Renal pelvis (tissue), 4 donors: Measurements from ENCODE around the gene TCFL5. TPM values are rescaled to one million over a fixed set of nuclear protein-coding genes. Genes with fewer than 3 reads are reported as not detected.

Experiments
- DNase-seq: peaks from one replicate; pipeline ENCODE4 v3.0.0-alpha.2; 2013
- polyA plus RNA-seq, 3 donors: library from polyadenylated mRNA; unstranded; fragments of 120-200 nt; gene quantifications; one replicate each; pipeline ENCODE4 v1.2.1, GENCODE V29; 2013; ENCODE audit not compliant: insufficient read length in 3 of 3

TCFL5 gene
- polyA plus RNA-seq, 3 donors = 11.3 to 13.2 (median 12.7) TPM

DNA sequence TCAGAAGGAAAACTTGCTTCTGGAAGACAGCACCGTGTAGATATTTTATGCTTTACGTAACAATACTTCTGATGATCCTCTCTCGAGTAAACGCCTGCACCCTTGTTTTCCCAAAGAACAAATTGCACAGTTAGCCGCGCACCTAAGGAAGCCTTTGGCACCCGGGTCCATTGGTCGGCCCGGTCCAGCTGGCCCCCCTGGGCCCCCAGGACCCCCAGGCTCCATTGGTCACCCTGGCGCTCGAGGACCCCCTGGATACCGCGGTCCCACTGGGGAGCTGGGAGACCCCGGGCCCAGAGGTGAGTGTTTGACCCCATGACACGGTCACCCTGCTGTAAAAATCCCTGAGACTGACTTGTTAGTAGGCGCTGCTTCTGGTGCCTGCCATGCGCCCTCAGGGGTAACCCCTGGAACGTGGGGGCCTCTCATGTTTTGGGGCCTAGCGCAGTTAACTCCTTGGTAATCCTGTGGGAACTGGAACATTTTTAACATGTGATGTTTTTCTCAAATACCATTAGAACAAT lies 24.6 kb downstream of the TCFL5 start:
- DNase-seq = no peak

DNA sequence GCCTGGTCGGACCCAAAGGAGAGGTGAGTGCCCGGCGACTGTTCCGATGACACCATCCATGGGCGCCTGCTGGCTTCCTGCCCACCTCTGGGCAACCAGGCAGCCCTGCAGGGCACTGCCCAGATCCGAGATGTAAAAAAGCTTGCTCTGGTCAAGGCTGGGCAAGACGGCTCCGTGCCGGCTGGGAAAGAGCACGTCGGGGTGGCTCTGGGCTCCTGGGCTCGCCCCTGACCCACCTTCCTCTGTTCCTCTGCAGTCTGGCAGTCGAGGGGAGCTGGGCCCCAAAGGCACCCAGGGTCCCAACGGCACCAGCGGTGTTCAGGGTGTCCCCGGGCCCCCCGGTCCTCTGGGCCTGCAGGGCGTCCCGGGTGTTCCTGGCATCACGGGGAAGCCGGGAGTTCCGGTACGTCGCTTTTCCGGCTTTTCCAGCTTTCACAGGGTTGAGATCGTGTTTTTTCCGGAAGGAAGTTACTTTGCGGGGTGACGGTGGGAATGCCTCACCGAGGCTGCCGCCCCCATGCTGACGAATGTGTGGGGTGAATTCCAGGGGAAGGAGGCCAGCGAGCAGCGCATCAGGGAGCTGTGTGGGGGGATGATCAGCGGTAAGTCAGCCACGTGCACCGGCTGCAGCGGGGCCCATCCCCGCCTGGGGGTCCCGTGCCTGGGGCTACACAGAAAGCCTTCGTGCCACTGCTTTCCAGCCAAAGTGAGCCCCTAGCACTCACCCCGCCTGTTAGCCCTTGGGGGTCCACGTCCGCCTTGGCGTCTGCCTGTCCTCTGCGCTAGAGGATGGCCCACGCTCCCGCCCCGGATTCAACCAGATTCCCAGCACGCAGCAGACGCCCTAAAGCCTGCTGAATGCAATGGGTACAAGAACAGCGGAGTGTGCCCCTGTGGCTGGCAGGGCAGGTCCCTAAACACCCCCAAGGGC lies 25.4 kb downstream of the TCFL5 start:
- DNase-seq = no peak

DNA sequence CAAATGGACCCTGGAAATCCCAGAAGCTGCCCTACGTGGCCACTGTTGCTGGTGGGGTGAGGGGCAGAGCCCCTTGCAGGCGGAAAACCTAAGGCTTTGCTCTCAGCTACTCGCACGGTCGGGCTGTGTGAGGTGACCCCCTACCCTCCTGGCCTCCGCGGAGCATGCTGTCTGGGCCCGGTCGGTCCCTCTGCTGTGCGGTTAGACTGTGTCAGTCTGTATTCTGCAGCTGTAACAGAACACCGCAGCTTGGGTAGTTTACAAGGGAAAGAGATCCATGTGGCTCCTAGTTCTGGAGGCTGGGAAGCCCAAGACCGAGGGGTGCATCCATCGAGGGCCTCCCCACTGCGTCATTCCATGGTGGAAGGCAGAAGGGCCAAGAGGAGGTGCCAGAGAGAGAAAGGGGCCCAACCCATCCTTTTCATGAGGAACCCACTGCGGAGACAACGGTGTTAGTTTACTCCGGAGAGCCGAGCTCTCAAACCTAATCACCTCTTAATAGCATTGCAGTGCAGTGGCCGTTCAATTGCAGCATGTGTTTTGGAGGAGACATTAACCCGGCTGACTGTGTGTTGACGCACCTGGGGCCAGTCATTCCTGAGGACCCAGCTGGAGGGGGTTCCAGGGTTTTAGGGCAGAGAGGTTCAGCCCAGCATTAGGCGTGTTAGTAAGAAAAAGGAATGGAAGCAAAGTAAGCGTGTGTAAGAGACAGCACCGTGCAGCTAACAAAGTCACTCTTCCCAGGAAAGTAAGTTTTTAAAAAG lies 26.5 kb downstream of the TCFL5 start:
- DNase-seq = no peak

DNA sequence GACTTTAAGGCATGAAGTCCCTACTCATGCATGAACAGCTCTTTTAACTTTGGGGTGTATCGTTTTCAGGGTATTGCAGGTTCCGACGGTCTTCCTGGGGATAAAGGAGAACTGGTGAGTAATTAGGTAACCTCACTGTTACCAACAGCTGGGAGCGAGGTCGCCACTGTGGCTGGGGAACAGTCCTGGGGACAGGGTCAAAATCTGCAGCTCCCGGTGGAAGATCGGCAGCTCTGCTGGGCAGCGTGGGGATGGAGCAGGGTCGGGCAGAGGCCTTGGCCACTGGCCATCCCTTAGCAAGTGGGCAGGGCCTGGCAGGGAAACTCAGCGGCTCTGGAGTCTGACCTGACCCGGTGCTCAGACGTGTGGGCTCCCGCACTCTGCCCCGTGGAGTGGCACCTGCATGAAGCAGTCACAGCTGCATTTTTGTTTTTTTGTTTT lies 28.7 kb downstream of the TCFL5 start:
- DNase-seq = no peak

DNA sequence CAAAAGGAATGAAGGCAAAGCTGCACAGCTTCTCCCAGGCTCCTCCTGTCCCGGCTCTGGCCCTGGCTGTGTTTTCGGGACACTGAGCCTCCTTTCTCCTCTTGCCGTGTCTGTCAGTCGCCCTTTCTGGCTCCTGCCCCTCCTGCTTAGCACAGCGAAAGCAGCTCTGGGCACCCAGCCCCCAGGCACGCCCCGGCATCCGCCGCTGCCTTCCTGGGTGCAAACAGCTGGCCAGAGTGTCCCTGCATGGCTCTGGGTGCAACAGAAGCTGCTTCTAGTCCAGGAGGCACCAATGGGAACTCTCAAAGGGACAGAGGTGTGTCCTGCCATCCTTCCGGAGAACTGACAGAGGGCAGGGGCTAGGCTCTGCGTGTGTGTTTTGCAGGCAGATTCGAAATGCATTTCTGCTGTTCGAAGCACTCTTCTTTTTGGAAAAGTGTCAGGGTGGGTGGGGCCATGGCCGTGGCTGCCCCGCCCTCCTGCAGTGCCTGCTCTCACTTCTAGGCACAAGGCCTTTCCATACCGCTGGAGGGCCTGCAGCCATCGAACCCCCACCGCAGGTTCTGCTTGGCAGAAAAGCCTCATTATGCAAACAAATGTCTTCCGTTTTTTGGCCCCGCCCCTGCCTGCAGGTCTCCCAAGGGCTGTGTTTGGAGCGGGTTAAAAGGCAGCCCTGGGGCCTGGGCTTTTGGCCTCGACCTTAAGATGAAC lies 29.3 kb downstream of the TCFL5 start:
- no peak for DNase-seq

DNA sequence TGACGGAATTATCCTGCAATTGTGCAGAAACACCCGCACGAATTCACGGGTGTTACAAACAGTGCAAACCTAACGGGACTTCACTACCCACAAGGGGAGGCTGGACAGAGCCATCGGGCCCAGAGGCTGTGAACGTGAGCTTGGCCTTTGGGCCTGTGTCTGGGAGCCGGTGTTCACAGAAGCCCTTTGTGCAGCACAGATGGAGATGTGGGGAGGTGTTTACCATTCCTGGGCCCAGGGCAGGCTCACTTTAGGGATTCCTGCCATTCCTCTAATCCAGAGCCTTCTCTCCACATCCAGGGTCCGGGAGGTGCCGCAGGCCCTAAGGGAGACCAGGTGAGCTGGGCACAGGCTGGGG lies 29.8 kb downstream of the TCFL5 start:
- no peak for DNase-seq

DNA sequence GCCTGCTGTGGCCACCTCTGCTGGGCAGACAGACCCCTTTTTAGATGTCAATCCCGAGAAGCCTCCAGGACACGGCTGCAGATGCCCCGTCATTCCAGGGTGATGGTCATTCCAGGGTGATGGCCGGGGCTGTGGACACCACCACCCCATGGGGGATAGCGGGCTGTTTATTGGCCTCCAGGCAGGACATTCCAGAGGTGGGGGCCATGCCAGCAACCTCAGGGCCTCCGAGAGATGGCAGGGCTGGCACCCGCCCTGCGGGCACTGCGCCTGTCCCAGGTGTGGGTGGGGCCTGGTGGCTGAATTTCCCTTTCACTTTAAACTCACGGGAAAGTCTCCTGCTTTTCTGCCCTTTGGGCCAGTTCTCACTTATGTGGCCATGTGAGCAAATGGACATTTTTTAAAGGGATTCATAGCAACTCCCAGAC lies 30.2 kb downstream of the TCFL5 start:
- no peak for DNase-seq

DNA sequence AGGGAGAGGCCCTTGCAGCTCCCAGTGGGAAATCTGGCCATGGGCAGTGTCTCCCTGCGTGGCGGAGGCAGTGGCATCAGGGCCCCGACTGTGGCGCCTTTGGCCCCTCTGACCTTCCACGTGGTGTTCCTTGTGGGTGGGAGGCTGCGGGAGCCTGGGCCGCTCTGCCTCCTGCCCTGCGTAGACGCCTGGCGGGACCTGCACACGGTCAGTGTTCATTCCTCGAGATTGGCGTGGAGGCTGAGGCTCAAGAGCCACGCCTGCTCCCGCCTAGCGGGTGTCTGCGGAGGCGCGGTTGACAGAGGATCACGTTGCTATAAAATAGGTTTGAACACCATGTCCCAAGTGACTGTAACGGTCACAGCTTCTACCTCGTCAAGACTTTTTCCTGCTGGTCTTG lies 30.8 kb downstream of the TCFL5 start:
- no peak for DNase-seq

DNA sequence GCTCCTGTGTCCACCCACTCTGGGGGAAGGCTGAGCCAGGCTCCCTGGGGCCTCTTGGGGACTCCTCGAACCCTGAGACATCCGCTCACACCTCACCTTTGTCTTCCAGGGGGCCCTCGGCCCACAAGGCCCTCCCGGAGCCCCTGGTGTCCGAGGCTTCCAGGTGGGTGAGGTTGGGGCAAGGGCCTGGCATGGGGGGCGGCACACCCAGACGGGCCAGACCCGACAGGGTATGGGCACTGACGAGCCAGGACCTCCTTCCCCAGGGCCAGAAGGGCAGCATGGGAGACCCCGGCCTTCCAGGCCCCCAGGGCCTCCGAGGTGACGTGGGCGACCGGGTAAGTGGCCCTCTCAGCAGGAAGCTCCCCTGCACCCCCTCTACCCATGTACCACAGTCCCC lies 31.4 kb downstream of the TCFL5 start:
- no peak for DNase-seq

DNA sequence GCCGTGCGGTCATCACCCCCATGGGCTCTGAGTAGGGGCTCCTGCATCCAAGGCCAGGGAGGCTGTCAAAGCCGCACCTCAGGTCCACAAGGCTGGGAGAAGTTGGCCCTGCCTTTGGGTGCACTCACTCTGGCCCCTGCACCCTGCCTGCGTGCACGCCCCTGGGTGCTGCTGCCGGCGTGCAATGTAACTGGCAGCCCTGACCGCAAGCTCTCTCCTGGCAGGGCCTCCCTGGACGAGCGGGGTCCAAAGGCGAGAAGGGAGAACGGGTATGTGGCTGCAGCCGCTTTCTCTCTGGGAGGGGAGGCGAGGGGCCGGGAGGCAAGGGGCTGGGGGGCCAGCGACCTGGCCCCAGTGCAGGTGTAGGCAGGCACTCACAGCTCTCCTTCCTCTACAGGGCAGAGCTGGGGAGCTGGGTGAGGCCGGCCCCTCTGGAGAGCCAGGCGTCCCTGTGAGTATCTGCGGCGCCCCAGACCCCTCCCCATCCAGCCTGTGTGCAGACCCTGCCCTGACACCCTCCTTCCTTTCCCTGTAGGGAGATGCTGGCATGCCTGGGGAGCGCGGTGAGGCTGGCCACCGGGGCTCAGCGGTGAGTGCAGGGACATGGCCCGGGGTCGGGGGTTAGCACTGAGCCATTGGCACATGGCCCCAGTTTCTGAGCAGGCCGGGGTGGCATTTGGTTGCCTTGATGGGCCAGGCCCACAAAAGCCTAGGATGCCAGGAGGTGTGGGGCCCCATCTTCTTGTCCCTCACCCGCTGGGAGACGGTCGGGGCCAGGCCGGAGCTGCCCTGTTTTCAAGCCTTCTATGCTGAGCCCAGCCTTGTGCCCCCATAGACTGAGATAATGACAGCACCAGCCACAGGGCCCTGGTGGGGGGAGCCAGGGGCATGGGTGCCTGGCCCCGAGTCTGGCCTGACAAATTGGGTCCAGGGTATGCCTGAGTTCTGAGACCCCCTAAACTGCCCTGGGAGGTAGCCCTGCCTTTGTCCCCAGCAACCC lies 32.1 kb downstream of the TCFL5 start:
- DNase-seq = no peak

DNA sequence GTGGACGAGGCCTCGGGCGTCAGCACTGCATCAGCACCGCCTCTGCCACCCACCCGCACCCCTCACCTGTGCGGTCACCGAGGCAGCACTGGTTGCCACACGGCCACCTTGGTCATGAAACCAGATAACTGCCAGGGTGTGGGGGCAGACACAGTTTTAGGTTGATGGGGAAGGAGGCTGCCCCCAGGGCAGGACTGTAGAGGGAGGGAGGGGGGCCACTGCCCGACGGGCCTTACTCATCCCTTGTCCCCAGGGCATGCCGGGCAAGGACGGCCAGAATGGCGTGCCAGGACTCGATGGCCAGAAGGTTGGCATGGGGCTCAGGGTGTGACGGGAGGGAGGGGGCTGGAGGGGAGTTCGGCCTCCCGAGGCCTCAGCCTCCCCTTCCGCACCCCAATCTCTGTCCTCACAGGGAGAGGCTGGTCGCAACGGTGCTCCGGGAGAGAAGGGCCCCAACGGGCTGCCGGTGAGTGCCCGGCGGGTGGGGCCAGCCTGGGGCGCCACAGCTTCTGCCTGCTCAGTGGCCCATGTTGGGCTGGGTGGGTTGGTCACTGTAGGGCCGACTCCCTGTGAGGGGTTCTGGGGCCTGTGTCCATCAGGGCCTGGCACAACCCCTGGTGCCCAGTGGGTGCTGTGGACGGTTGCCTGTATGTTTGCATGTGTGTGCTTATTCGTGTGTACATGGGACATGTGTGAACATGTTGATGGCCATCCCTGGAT lies 33.0 kb downstream of the TCFL5 start:
- DNase-seq = no peak

DNA sequence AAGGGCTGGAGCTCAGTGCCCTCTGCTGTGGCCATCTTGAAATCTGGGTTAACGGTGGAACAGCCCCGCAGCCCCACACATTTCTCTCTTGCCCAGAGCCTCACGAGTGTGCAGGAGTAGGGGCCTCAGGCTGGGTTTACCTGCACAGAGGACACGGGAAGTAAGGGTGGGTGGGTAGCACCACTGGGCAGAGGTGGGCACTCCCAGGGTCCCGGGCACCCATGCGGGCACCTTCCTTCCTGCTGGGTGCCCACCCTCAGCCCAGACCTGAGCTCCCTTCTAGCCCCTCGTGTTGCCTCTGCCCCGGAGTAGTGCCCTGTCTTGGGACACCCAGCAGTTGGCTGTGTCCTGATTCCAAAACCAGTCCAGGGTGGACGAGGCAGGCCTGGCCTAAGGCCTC lies 33.6 kb downstream of the TCFL5 start:
- no peak for DNase-seq

DNA sequence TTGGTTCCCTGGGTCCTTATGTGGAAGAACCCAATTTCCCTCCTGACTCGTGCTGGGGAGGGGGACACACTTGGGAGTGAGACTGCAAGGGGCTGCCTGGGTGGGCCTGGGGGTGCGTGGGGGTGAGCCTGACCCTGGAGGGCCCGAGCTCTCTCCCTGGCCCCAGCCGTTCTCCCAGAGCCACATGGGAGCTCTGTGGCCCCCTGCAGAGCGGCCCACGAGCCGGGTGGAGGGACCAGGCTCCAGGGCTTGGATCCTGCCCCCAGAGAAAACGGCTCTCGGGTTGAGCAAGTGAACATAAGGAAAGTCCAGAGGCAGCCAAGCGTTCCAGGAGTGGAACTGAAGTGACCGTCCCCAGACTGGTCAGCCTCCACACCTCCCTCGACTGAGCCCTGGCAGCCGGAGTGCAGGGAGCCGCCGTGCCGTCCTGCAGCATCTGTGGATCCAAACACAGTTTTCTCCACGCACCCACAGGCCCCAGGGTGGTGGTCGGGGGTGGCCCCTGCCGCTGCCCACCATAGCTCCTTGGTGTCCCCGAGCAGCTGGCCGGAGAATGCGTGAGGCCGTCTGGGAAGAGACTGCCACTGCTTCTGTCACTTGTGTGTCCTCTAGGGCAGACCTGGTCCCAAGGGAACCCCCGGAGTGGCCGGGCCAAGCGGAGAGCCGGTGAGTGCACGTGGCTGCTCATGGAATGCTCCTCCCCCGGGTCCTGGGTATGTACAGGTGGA lies 34.1 kb downstream of the TCFL5 start:
- no peak for DNase-seq

DNA sequence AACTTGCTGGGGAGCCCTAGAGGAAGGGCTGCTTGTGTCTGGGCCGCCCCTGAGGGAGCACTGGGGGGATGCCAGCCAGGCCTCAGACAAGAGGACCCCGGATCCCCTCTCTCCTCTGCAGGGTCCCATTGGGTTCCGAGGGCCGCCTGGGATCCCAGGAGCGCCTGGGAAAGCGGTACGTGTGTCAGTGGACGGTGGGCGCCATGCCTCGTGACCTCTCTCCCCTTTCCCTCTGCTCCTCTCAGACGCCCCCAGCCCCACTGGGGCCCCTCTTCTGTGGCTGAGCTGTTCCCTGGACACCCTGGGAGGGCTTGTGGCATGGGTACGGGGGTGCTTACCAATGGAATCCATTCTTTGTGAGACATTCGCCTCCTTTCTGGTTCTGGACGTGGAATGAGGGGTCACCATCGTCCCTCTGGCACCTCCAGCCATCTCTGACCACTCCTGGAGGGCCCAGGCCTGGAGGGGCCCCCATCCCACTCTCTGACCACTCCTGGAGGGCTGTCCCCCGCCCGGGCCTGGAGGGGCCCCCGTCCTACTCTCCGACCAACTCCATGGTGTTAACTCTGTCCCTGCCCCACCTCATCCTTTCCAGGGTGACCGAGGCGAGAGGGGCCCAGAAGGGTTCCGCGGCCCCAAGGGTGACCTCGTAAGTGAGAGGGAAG lies 34.8 kb downstream of the TCFL5 start:
- no peak for DNase-seq

DNA sequence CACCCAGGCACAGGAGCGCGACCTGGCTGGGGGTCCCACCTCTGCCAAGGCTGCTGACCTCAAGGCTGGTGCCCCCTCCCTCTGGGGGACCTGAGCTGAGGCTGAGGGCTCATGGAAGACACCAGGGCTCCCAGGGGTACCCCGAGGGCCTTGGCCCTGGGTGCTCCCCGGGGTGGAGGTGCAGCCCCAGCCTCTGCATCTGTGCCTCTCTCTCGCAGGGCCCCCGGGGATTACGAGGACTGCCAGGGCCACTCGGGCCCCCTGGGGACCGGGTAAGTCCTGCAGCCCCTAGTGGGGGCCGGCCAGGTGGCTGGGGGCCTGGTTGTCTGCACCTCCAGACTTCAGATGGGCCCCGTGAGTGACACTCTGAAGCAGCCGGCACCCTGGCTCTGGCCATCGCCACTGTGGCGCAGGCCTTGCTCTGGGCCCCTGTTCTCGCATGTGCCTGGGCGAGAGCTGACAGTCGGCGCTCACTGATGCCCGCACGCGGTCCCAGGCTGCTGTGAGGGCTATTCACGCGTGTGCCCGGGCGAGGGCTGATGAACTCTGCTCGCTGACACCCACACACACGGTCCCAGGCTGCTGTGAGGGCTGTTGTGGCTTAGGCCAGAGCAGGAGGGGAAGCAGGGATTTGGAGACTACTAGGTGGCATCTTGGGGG lies 35.5 kb downstream of the TCFL5 start:
- DNase-seq = no peak

DNA sequence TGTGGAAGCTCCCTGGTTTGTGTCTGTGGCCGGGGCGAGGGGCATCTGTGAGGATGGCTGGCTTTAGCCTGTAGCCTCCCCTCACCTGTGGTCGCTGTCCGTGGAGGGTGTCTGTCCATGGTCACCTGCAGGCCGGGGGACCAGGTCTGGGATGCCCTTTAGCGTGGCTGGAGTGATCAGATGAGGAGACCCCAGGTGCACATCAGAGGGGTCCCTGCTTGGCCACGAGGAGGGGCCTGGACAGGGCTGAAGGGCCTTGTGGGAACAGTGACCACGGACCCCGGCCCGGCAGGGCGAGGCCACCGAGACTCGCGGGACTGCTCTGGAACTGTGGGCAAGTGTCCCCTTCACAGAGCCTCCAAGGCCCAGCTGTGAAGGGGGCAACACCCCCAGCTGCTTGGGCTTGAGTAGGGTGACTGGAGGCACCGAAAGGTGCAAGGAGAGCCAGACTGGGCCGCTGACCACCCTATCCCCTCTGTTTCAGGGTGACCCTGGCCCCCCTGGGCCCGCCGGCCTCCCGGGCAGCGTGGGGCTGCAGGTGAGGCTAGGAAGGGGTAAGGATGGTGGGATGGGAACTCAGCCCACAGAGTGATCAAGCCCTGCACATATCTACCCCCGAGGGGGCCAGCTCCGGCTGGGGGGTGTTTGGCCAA lies 36.2 kb downstream of the TCFL5 start:
- DNase-seq = no peak

DNA sequence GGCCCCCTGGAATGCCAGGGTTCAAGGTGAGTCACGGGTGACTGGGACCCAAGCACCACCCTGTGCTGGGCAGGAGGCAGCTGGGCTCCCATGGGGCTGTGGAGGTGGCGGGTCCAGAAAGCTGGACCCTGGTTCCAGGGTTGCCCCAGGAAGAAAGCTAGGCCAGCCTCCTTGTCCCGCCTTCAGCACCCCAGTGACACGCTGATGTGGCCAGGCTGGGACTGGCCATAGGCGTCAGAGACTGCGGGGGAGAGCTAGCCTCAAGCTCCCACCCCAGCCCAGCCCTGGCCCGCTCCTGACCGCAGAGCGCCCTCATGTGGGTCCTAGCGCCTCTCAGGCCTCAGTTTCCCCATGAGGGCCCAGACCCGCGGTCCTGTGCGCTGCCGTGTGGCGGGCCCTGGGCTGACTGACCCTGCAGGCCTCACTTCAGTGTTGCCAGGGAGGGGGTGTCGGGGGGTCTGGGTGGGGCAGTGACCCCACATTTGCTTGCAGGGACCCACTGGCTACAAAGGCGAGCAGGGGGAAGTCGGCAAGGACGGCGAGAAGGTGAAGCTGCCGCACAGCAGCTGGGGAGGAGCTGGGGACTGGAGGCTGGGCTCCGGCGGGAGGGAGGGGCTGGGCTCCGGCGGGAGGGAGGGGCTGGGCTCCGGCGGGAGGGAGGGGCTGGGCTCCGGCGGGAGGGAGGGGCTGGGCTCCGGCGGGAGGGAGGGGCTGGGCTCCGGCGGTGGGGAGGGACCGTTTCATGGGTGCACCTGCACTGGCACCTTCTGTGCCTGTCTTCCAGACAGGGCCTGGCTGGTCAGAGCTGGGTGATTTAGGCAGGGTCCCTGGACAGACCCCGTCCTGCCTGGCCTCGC lies 36.9 kb downstream of the TCFL5 start:
- no peak for DNase-seq
